ENCODE measurements around the gene DENND1B.
"Not testable (repeated sequence)": the region's sequence is repeated elsewhere in the genome, so short reads cannot be mapped to it uniquely, and the experiment has no call there.

DENND1B gene

GRCh38 chr1:197559244-197559643 lies 216.0 kb downstream of the DENND1B start:
- no peak for DNase-seq (ENCODE audit: low read depth in 2 of 2)

DNA sequence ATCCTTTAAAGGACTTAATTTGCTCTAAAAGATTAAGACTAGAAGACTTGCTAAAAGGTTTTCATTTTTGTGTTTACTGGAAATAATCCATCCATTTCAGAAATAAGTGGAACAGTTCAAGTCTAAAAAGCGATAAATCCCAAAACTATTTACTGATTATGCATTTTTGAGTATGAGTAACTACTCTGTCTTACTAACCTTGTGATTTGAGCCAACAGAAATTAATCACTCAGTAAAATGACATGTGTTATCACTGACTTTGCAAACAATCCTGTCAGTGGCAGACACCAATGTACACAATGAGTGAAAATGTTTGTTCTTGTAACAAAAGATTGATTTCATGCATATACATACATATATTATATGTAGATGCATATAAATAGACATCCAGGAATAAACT lies 218.0 kb downstream of the DENND1B start:
- no peak for DNase-seq (ENCODE audit: low read depth in 2 of 2)

DNA sequence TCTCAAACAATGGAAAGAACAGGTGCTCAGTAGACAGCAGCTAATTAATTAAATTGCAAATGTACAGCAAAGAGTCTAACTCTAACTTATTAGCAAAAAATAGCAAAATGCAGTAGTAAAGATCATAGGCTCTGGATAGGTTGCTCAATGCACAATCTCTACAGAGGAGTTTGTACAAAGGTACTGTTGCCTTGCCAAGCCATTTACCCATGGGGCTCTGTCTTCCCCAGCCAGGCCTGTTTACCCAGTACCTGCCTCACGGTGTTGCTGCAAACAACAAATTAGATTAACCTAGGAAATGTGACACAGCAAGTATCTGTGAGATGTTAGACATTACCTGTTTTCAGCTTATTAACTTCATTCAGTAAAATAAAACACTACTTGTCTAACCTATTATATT lies 222.0 kb downstream of the DENND1B start:
- no peak for DNase-seq (ENCODE audit: low read depth in 2 of 2)

- DNase-seq (ENCODE audit: low read depth in 2 of 2) = no peak
Measured at GRCh38 chr1:197546989-197547388, 228.3 kb downstream of the DENND1B start.

GRCh38 chr1:197544553-197544952 lies 230.7 kb downstream of the DENND1B start:
- no peak for DNase-seq (ENCODE audit: low read depth in 2 of 2)

DNA sequence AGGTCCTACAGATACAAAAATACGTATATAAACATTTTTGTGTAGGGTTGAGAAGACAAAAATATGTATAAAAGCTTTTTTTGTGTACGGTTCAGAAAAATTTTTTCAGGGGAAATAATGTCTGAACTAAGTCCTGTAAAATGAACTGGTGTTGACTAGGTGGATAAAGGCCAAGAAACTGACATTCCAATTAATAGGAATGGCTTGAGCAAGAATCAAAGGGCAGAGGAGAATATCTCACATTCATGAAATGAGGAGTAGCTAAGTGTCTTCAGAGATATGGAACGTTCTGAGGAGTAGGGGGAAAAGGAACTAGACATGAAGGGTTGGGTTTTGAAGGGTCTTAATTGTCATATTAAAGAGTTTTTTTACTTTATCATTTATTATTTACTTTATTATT lies 231.2 kb downstream of the DENND1B start:
- DNase-seq (ENCODE audit: low read depth in 2 of 2) = no peak

DNA sequence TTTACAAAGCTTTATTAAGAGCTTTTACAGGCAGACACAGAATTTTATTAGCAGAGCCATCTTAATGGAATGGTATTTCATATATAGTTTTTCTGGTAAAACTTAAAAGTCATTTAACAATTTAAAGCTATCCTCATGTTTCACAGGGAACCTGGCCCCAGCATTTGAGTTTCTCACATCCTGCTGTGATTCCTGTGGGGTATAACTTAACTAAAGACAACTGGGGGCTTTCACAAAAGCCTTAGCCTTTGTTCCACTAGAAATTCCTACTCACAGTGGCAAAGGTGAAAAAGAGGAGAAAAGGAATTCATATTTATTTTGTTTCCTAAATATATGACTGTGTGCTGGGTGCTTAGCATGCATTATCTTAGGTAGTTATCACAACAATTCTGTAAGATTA lies 233.9 kb downstream of the DENND1B start:
- no peak for DNase-seq (ENCODE audit: low read depth in 2 of 2)

GRCh38 chr1:197526736-197527371 lies 248.4 kb downstream of the DENND1B start:
- no peak for DNase-seq (ENCODE audit: low read depth in 2 of 2)

GRCh38 chr1:197521118-197521739 lies 254.1 kb downstream of the DENND1B start:
- DNase-seq (ENCODE audit: low read depth in 2 of 2) = peak in 1 of 2 donors; percentile 6

GRCh38 chr1:197519741-197520334 lies 255.4 kb downstream of the DENND1B start:
- DNase-seq (ENCODE audit: low read depth in 2 of 2) = no peak

GRCh38 chr1:197515421-197515820 lies 259.9 kb downstream of the DENND1B start:
- DNase-seq (ENCODE audit: low read depth in 2 of 2) = no peak

GRCh38 chr1:197510691-197511378 lies 264.4 kb downstream of the DENND1B start:
- DNase-seq (ENCODE audit: low read depth in 2 of 2) = no peak

DNA sequence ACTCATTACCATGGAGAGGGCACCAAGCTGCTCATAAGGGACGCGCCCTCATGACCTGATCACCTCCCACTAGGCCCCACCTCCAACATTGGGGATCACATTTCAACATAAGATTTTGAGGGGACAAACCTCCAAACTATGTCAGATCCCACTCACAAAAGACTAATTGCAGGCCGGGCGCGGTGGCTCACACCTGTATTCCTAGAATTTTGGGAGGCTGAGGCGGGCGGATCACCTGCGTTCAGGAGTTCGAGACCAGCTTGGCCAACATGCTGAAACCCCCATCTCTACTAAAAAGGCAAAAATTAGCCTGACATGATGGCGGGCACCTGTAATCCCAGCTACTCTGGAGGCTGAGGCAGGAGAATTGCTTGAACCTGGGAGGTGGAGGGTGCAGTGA lies 278.6 kb downstream of the DENND1B start:
- DNase-seq (ENCODE audit: low read depth in 2 of 2) = no peak

DNA sequence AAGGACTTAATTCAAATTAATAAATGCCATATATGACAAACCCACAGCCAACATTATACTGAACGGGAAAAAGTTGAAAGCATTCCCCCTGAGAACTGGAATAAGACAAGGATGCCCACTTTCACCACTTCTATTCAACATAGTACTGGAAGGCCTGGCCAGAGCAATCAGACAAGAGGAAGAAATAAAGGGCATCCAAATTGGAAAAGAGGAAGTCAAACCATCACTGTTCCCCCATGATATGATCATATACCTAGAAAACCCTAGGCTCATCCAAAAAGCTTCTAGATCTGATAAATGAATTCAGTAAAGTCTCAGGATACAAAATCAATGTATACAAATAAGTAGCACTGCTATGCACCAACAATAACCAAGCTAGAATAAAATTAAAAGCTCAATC lies 283.8 kb downstream of the DENND1B start:
- DNase-seq (ENCODE audit: low read depth in 2 of 2) = not testable (repeated sequence)

DNA sequence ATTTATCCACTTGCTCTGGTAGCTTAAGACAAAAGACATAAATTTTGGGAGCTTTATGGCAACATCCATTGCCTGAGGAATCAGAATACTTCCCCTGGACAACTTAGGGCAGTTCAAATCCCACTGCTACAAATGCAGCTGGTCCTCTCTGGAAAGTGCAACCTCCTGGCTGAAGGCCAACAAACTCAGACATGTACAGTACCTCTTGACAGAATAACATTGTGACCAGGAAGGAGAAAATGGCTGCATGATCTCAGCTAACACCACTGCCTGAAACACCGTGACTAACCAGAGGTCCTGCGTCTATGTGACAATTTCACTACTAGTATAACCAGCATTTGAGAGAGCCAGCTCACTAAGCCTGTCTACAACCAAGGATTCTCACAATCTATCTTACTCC lies 288.3 kb downstream of the DENND1B start:
- no peak for DNase-seq (ENCODE audit: low read depth in 2 of 2)

DNA sequence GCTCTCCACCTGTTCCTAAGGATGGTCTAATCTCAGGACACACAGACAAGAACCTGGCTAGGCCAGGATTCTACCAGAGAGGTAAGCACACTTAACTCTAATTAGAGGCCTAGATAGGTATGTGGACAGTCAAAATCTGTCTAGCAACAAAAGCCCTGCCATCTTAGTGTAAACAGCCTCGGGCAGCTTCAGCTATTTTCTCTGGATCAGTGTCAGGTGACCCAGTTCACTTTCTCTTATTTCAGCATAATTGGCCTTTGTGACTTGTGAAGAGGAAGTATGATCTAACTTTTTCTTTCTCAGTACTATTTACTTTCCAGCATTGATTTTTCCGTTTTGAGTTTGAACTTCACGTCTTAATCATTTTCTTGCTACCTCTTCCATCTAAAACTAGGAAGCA lies 289.5 kb downstream of the DENND1B start:
- no peak for DNase-seq (ENCODE audit: low read depth in 2 of 2)

GRCh38 chr1:197481101-197481500 lies 294.2 kb downstream of the DENND1B start:
- peak in 1 of 2 donors; percentile 2 for DNase-seq (ENCODE audit: low read depth in 2 of 2)

DNA sequence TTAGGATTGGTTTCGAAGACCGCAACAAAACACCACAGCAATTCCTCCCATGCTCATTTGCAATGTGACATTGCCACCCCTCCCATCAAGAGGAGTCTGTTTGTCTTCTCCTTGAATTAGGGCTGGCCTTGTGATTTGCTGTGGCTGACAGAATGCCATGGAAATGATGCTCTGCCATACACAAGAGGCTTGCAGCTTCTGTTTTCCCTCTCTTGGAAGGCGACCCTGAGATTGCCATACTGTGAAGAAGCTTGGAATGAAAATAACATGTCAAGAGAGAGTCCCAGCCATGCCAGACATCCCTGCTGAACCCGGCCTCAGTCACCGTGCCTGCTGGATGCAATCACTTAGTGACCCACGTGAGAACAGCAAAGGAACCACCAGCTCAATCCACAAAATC lies 294.8 kb downstream of the DENND1B start:
- DNase-seq (ENCODE audit: low read depth in 2 of 2) = no peak

GRCh38 chr1:197472141-197472540 lies 303.1 kb downstream of the DENND1B start:
- DNase-seq (ENCODE audit: low read depth in 2 of 2) = no peak

DNA sequence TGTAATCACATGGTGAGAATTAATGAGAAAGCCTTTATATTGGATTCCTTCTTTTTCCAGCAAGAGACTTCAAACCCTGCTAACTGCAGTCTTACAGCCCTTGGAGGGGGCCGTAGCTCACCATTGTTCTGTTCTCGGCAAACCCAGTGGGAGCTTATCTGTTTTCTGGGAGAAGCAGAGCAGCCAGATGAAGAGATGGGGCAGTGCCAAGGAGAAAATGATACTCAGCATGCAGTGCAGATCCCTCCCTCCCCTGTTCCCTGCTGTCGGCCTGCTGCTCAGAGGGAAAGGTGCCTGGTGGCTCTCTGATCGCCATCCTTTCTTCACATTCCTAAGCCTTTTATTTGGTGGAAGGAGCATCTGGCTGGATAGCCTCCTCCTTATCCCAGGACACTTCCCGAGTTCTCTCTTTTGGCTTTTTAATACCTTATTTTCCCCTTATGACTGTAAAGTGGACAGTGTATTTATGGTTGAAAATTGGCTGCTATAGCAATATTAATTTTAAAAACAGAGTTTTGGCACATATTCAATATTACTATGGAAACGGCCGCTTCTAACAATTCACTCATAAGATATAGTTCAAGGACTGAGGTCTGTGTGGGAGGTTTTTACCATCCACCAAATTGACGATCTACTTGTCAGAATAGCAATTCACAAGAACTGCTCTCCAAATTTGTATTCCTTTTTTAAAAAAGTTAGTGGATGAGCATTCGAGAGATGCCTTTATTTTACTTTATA lies 303.9 kb downstream of the DENND1B start:
- DNase-seq (ENCODE audit: low read depth in 2 of 2) = no peak

- no peak for DNase-seq (ENCODE audit: low read depth in 2 of 2)
Measured at GRCh38 chr1:197470330-197470729, 304.9 kb downstream of the DENND1B start.

GRCh38 chr1:197469620-197470210 lies 305.6 kb downstream of the DENND1B start:
- no peak for DNase-seq (ENCODE audit: low read depth in 2 of 2)

All from stimulated activated CD4-positive, alpha-beta T cell treated with anti-CD3 and anti-CD28 coated beads, Interleukin-15, amount 100 ng/mL, for 48 hours (primary cell).